Germinal center (tissue), 1 donor: ENCODE measurements around the gene SNU13.
"Not testable (repeated sequence)": the region's sequence is repeated elsewhere in the genome, so short reads cannot be mapped to it uniquely, and the experiment has no call there.

Experiments
- DNase-seq: peaks from one replicate; pipeline ENCODE4 v3.0.0; 2012; ENCODE audit warnings: mixed read lengths, low spot score

The SNU13 gene

DNA sequence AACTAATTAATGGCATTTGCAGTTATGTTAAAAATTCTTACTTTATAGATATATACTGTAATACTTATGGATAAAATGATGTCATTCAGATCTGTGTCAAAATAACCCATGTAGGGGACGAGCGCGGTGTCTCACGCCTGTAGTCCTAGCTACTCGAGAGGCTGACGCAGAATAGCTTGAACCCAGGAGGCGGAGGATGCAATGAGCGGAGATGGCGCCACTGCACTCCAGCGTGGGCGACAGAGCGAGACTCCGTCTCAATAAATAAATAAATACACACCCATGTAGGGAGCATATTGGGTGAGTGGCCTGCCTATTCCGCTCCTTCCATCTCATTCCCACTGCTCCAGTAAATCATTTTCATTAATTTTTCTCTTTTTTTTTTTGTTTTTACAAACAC is 7.1 kb downstream of the SNU13 start:
- DNase-seq: no peak

DNA sequence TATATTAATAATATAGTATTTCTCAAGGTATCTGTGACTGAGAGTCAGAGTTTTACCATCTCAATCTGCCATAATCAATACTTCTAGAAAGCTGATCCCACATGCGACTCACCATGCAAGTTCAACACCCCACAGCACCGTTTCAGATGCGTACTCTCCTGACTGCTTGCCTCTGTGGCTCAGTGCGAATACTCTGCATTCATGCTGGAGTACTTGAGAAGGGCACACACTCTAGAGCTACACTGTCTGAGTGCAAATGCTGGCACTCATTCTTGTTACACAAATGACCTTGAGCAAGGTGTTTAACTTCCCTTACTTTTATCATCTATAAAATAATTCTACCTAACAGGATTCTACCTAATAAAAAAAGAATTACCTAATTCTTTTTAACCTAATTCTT is 12.5 kb downstream of the SNU13 start:
- no peak for DNase-seq

DNA sequence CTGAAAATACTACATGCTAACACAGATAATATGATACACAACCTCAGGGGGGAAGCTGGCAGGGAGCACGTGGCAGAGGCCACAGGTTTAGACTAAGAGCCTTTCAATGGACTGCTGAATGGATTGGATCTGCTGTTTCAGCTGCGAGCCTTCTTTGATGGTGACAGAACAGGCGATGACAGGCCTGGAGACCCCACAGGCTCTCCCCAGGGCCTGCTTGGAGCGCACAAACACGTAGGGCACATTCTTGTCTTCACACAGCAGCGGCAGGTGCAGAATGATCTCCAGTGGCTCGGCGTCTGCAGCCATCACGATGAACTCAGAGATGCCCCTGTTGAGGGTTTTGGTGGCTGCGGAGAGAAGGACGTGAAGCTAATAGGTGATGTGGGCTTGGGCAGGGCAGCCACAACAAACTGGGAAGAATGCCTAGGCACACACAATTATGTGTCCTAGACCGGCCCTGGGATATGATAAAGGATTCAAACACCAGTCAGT is 13.8 kb downstream of the SNU13 start:
- no peak for DNase-seq

DNA sequence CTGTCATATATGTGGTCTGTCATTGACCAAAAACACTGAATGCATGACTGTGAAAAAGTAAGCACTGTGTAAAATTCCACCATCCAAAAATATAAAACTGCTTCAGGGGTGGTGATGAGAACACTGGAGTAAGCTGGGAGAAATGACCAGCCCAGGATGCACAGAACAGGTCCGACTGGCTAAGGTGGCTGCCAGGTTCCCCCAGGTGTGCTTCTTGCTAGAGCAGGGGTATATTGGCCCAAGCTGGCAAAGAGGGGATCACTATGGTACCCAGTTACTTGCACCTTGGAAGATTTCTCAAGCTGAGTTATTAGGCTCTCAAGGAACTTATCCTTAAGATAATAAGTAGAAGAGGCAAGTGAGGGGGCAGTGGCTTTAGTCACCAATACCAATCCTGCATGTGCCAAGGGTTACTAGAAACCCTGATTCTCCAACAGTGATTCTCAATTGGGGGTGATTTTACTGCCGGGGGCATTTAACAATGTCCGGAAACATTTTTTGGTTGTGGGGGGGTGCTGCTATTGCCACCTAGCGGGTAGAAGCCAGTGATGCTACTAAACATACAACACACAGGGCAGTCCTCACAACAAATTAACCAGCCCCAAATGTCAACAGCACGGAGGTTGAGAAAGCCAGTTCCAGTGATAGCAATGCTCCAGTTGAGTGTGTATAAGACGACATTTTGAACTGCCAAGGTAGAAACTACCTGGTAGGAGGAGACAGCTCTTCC is 15.7 kb downstream of the SNU13 start:
- DNase-seq: no peak

DNA sequence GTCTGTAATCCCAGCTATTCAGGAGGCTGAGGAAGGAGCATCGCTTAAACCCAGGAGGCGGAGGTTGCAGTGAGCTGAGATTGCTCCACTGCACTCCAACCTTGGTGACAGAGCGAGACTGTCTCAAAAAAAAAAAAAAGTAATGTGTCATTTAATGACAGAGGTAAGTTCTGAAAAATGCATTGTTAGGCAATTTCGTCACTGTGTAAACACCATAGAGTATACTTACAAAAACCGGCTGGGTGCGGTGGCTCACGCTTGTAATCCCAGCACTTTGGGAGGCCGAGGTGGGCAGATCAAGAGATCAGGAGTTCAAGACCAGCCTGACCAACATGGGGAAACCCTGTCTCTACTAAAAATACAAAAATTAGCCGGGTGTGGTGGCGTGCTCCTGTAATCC is 16.6 kb downstream of the SNU13 start:
- not testable (repeated sequence) for DNase-seq

DNA sequence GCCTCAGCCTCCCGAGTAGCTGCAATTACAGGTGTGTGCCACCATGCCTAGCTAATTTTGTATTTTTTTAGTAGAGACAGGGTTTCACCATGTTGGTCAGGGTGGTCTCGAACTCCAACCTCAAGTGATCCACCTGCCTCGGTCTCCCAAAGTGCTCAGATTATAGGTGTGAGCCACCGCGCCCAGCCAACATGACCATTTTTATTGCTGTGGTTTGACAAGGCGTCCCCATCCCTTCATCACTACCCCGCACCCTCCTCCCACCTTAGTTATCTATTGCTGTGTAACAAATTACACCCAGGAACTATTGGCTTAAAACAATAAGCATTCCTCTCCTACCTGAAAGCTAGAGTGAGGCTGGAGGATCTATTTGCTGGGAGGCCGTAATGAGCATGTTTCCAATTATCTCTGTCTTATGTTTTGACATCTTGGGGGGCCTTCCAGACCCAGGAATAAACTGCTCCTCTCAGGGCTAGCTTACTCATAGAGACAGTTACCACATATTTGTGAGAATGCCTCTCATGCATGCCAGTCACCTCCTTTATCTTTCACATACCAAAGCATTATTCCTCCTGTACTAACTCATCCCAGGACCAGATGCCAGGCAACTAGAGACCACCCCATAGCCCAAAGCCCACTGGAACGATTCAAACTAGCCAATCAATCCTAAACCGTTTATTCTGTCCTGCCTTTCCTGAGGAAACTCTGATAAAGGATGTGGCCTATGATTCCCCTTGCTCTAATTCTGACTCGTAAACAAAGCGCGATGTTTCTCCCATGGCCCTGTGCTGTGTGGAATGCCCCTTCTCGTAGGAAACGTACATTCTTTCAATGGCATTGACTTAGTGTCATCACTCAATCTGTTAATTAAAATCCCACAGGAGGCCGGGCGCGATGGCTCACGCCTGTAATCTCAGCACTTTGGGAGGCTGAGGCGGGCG is 19.4 kb downstream of the SNU13 start:
- no peak for DNase-seq

DNA sequence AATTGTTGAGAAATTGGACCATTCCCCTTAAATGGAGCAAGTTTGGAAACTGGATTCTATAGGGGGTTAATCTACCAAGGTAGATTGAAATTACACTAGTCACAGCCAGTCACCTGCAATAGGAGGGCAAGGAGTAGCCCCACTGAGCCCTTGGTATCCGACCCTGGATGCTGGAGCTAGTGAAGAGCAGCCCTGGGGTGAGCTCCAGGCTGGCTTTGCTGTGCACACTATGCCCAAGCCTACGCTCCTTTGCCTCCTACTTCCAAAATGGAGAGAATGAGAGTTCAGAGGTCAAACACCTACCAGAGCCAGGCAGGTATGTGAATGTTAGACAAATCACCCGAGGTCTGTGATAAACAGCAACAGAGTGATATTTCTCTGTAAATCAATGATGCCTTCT is 23.7 kb downstream of the SNU13 start:
- DNase-seq: no peak

DNA sequence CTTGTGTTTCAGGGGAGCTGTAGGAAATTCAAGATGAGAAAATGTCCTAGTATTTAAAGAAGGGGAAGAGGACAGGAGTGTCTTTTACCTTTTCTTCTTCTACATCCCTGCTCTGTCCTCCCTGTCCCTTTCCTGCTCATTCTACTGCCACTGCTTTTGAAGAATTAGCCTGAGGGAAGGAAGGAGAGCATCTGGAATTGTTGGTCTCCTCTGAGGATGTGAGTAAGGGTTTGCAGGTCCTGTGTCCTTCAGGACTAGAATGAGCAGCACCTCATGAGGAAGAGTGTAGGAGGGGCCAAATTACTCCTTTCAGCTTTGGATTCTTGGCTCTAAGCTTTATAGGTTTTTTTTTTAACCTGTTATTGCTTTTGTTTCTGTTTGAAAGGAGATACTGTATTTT is 24.2 kb downstream of the SNU13 start:
- no peak for DNase-seq

DNA sequence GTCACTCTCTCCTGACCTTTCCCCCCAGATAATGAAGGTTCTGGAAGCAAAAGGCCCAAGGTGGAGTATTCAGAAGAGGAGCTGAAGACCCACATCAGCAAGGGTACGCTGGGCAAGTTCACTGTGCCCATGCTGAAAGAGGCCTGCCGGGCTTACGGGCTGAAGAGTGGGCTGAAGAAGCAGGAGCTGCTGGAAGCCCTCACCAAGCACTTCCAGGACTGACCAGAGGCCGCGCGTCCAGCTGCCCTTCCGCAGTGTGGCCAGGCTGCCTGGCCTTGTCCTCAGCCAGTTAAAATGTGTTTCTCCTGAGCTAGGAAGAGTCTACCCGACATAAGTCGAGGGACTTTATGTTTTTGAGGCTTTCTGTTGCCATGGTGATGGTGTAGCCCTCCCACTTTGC is 25.1 kb downstream of the SNU13 start:
- not testable (repeated sequence) for DNase-seq

DNA sequence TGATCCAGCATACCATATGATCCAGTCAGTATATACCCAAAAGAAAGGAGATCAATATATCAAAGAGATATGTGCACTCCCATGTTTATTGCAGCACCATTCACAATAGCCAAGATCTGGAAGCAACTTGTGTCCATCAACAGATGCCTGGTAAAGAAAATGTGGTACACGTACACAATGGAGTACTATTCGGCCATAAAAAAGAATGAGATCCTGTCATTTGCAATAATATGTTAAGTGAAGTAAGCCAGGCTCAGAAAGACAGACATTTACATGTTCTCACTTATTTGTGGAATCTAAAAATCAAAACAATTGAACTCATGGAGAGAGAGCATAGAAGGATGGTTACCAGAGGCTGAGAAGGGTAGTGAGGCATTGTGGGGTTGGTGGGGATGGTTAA is 27.0 kb downstream of the SNU13 start:
- no peak for DNase-seq

DNA sequence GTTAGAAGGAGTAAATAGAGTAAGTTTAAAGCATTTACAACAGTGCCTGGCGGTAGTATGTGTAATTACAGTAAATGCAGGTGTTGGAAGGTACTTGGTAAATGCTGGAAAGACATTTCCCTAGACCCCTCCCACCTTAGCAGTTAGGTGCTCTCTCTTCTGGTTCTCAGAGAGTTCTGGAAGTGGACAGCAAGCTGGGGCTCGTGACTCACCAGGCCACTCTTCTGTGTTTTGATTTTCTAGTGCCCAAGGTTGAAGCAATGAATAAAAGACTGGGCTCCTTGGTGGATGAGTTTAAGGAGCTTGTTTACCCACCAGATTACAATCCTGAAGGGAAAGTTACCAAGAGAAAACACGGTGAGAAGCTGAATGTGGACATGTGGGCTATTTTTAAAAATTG is 27.6 kb downstream of the SNU13 start:
- DNase-seq: no peak

DNA sequence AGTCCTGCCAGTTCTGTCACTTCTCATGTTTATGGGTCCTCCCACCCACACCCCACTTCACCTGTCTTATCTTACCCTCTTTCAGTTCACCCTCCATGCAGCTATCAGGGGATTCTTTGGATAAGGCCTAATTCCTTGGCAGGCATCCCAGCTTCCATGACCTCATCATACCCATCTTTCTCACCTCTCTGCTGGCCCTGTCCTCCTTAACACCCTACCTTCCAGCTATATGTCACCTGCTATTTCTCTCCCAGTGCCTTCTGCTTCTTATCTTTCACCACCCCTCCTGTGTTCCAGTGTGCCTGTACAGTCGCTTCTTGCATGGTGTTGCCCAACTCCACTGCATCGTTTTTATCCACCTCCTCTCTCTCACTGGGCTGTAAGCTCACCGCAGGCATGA is 28.3 kb downstream of the SNU13 start:
- no peak for DNase-seq

DNA sequence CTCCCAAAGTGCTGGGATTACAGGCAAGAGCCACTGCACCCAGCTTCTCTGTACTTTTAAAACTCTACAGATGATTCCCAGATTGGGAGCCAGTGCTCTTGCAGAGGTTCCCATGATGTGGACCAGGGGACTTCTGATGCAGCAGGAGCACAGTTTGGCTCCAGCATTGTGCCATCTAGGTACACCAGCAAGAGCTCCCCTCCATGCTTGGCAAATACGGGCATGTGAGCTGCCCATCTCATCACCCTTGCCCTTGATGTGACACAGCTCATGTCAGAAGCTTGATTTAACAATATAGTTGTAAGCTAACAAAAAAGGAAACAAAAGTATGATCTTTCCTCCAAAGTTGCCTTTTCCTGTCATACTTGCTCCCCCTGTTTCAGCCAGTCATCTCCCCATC is 28.7 kb downstream of the SNU13 start:
- no peak for DNase-seq

DNA sequence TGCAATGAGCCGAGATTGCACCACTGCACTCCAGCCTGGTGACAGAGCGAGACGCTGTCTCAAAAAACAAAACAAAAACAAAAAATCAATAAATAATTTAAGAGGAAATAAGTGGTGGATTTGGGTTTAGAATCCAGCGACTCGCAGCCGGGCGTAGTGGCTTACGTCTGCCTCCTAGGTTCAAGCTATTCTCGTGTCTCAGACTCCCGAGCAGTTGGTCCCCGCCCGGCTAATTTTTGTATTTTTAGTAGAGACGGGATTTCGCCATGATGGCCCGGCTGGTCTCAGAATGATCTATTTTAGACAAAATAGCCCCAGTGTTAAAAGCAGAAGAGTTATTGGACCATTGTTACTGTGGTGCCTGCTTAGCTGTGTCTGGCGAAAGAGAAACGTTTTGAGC is 29.8 kb downstream of the SNU13 start:
- no peak for DNase-seq

DNA sequence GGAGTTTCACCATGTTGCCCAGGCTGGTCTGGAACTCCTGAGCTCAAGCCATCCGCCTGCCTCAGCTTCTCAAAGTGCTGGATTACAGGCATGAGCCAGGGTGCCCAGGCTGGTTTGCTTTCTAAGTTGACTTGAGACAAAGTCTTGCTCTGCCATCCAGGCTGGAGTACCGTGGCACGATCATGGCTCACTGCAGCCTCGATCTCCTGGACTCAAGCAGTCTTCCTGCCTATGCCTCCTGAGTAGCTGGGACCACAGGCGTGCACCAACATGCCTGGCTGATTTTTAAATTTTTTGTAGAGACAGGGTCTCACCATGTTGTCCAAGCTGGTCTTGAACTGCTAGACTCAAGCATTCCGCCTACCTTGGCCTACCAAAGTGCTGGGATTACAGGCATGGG is 31.0 kb downstream of the SNU13 start:
- DNase-seq: no peak

DNA sequence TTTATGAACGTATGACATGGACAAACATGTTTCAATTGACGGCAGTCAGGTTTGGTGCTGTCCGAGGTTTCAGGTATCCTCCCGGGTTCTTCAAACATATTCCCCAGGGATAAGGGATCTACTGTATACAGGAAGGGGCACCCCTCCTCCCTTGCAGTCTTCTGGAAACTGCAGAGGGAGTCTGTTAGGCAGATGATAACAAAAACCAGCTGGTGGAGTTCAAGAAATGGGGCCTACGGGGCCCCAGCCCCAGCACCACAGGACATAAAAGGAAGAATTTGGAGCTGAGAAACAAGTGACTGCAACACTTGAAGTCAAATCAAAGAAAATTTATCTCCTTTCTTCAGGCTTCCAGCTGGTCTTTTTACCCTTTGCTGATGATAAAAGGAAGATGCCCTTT is 32.1 kb downstream of the SNU13 start:
- no peak for DNase-seq

DNA sequence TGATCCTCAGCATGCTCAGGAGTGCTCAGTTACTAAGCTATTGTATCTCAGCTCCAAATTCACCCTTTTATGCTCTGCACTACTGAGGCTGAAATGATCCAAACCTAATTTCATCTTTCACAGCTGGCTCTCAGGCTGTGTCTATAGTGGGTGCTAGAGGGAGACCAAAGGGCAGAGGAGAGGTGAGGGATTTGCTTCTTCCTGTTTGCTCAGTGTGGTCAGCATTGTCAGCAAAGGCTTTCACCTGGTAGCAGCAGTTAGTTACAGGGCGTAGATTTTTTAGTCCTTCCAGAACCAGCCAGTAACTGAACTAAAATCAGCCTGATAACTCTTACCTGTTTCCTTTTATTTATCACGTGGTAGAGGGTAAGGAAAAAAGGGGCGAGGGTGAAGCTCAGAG is 34.3 kb downstream of the SNU13 start:
- no peak for DNase-seq

DNA sequence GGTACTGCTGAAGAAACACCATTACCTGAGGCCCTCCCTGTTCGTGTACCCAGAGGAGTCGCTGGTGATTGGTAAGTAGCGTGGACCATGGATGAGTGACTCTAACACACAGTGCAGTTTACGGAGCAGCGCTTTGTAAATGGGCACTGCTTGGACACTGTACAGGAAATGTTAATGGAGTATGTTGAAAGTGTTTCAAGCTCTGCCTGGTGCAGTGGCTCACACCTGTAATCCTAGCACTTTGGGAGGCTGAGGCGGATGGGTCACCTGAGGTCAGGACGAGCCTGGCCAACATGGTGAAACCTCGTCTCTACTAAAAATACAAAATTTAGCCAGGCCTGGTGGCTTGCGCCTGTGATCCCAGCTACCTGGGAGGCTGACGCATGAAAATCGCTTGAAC is 37.8 kb downstream of the SNU13 start:
- DNase-seq: no peak

DNA sequence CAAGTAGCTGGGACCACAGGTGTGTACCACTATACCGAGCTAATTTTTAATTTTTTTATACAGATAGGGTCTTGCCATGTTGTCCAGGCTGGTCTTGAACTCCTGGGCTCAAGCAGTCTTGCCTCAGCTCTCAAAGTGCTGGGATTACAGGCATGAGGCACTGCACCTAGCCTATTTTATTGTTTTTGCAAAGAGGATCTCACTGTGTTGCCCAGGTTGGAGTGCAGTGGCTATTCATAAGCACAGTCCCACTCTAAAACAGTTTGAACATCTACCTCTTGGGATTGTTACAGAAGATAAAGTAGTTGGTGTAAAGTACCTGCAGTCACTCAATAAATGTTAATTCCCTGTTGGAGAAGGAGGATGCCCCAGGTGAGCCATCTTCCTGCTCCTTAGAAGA is 38.4 kb downstream of the SNU13 start:
- DNase-seq: no peak

DNA sequence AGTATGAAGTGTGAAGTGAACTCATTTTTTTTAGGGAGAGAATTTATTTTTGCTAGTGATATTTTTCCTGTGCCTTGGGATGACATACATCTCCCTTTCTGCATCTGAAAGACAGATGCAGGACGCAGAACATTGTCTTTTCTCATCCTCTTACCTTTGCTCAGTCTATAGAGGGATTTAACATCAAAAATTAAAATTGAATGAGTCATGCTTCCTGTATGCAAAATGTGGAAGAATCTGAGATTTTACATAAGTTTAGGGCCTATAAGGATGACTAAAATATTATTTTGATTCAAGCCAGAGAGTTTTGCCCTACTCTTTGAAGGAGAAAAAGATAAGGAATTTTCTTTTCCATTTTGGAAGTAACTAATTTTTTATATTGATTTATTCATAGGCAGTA is 40.2 kb downstream of the SNU13 start:
- no peak for DNase-seq

DNA sequence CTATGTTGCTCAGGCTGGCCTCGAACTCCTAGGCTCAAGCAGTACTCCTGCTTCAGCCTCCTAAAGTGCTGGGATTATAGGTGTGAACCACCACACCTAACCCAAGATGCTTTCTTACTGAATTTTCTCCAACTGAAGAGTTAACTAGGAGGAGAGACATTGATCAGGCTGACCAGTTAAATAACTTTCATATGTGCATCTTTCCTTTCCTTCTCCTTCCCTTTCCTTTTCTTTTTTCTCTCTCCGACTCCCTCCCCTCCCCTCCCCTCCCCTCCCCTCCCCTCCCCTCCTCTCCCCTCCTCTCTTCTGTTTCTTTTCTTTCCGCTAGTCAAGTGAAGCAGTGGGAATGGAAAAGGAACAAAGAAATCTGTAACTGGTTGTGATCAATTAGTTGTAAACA is 40.9 kb downstream of the SNU13 start:
- no peak for DNase-seq

DNA sequence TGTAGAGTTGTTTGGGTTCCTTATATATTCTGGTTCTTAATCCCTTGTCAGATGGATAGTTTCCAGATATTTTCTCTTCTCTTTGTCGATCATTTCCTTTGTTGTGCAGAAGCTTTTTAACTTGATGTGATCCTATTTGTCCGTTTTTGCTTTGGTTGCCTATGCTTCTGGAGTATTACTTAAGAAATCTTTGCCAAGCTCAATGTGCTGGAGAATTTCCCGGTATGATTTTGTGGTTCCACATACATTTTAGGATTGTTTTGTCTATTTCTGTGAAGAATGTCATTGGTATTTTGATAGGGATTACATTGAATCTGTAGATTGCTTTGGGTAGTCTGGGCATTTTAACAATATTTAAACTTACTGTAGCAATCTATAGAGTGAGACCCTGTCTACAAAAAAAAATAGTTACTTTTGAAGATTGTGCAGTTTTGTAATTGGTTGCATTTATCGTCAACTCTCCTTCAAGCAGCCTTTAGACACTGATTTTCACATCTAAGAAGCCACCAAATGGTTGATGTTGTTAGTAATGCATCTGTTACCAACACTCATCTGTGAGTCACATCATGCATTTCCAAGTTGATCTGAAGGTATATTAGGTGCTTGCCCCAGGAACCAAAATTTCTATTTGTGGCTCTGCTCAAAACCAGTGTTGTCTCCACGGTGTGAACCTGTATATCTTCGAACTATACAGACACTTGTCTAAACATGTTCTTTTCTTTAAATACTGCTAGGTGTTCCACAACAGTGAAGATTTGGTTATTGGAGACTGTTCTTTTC is 46.1 kb downstream of the SNU13 start:
- DNase-seq: no peak

DNA sequence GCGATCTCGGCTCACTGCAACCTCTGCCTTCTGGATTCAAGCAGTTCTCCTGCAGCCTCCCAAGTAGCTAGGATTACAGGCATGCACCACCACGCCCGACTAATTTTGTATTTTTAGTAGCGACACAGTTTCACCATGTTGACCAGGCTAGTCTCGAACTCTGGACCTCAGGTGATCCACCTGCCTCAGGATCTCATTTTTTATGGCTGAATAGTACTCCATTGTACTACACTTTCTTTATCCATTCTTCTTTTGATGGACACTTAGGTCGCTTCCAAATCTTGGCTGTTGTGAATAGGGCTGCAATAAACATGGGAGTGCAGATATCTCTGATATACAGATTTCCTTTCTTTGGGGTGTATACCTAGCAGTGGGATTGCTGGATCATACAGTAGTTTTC is 46.8 kb downstream of the SNU13 start:
- no peak for DNase-seq
